ELF-1 (cell line): ENCODE measurements around the gene ALKBH4.
"Not testable (repeated sequence)": the region's sequence is repeated elsewhere in the genome, so short reads cannot be mapped to it uniquely, and the experiment has no call there.

ENCODE experiments used
- DNase-seq: peaks from one replicate; pipeline ENCODE4 v3.0.0-alpha.2; 2016; ENCODE audit warnings: low read depth, low spot score

Gene ALKBH4

GRCh38 chr7:102478314-102479208 is 13.9 kb upstream of the ALKBH4 start, which contains the start of gene POLR2J:
POLR2J (minus strand) TSS chr7:102478922; CDS start chr7:102478860, 62 bp downstream.
- DNase-seq, result peak; percentile 75

GRCh38 chr7:102474736-102475435 is 10.2 kb upstream of the ALKBH4 start:
- DNase-seq, result not testable (repeated sequence)

- not testable (repeated sequence) for DNase-seq
Measured at GRCh38 chr7:102474116-102474515, 9.5 kb upstream of the ALKBH4 start.

- no peak for DNase-seq
Measured at GRCh38 chr7:102473271-102473991, 8.8 kb upstream of the ALKBH4 start.

GRCh38 chr7:102472126-102473041 is 7.7 kb upstream of the ALKBH4 start:
- no peak for DNase-seq

GRCh38 chr7:102471791-102472125 is 7.1 kb upstream of the ALKBH4 start:
- DNase-seq, result no peak

- DNase-seq, result no peak
Measured at GRCh38 chr7:102469972-102470825, 5.5 kb upstream of the ALKBH4 start.

- DNase-seq, result no peak
Measured at GRCh38 chr7:102469351-102469971, 4.8 kb upstream of the ALKBH4 start.

GRCh38 chr7:102468478-102469350 is 4.1 kb upstream of the ALKBH4 start:
- no peak for DNase-seq

- DNase-seq, result no peak
Measured at GRCh38 chr7:102467581-102468477, 3.2 kb upstream of the ALKBH4 start.

- no peak for DNase-seq
Measured at GRCh38 chr7:102466097-102466496, 1.4 kb upstream of the ALKBH4 start.

- no peak for DNase-seq
Measured at GRCh38 chr7:102463841-102464576, 654 bp downstream of the ALKBH4 start.

GRCh38 chr7:102460467-102460866 is 4.2 kb downstream of the ALKBH4 start:
- no peak for DNase-seq

GRCh38 chr7:102459221-102459844 is 5.3 kb downstream of the ALKBH4 start:
- DNase-seq, result no peak

GRCh38 chr7:102457352-102457924 is 7.2 kb downstream of the ALKBH4 start:
- DNase-seq, result no peak

GRCh38 chr7:102456327-102456726 is 8.3 kb downstream of the ALKBH4 start:
- no peak for DNase-seq
